Fibroblast of lung (primary cell): Measurements from ENCODE around the gene GON4L. TPM values are rescaled to one million over a fixed set of nuclear protein-coding genes. Genes with fewer than 3 reads are reported as not detected.

Experiments
- DNase-seq, 2 donors: peaks; one replicate each; pipeline versions ENCODE4 v3.0.0 to v3.0.0-alpha.2; 2010; ENCODE audit warnings: low read depth in 2 of 2
- H2AFZ ChIP-seq: 2 replicates; pipeline ENCODE4 v1.5.1; 2012; ENCODE audit warnings: low read length, control low read depth, inconsistent platforms
- H3K27ac ChIP-seq: 2 replicates; pipeline ENCODE4 v1.5.1; 2011; ENCODE audit warnings: low read length, control low read depth; ENCODE audit not compliant: insufficient read depth
- H3K27me3 ChIP-seq: 2 replicates; pipeline ENCODE4 v1.5.1; 2011; ENCODE audit warnings: mild to moderate bottlenecking, low read length; ENCODE audit not compliant: control insufficient read depth, insufficient read depth
- H3K36me3 ChIP-seq: 2 replicates; pipeline ENCODE4 v1.5.1; 2011; ENCODE audit warnings: low read length; ENCODE audit not compliant: control insufficient read depth, insufficient read depth
- H3K4me1 ChIP-seq: 2 replicates; pipeline ENCODE4 v1.5.1; 2011; ENCODE audit warnings: low read length; ENCODE audit not compliant: control insufficient read depth, insufficient read depth; ENCODE audit errors: extremely low read depth
- H3K4me2 ChIP-seq: 2 replicates; pipeline ENCODE4 v1.5.1; 2011; ENCODE audit warnings: low read length, control low read depth; ENCODE audit not compliant: insufficient read depth; ENCODE audit errors: extremely low read depth
- H3K4me3 ChIP-seq, 4 experiments: fragments of 200-600 bp in 1 of 4; sonication (generic) in 1 of 4; replicated peaks in 1 of 4; 2 replicates each; pipeline ENCODE4 v1.5.1; 2011 to 2016; ENCODE audit warnings: low read length in 4 of 4, low read depth in 3 of 4, mild to moderate bottlenecking in 3 of 4, control low read depth in 2 of 4, inconsistent platforms in 1 of 4, mixed read lengths in 1 of 4; ENCODE audit not compliant: insufficient read depth in 1 of 4; ENCODE audit errors: control extremely low read depth in 1 of 4
- H3K79me2 ChIP-seq: 2 replicates; pipeline ENCODE4 v1.5.1; 2012; ENCODE audit warnings: mild to moderate bottlenecking, low read length, inconsistent platforms; ENCODE audit not compliant: control insufficient read depth, insufficient read depth
- H3K9ac ChIP-seq: 2 replicates; pipeline ENCODE4 v1.5.1; 2011; ENCODE audit warnings: mild to moderate bottlenecking, low read length, control low read depth; ENCODE audit not compliant: insufficient read depth
- H3K9me3 ChIP-seq: 2 replicates; pipeline ENCODE4 v1.5.1; 2012; ENCODE audit warnings: low read depth, low read length; ENCODE audit not compliant: control insufficient read depth, insufficient read depth
- H4K20me1 ChIP-seq: 2 replicates; pipeline ENCODE4 v1.5.1; 2011; ENCODE audit warnings: low read length; ENCODE audit not compliant: control insufficient read depth, insufficient read depth; ENCODE audit errors: extremely low read depth
- EZH2 ChIP-seq: IDR thresholded peaks from 2 replicates; pipeline ENCODE4 v1.5.1; 2012; ENCODE audit warnings: low read length, control low read depth, mild to moderate bottlenecking; ENCODE audit errors: missing control alignments
- polyA plus RNA-seq, 2 donors: library from polyadenylated mRNA; depleted of rRNA in 1 of 2; stranded (reverse) in 1 of 2; unstranded in 1 of 2; fragments of >200 nt; gene quantifications; 2 replicates each; pipeline ENCODE4 v1.2.1, GENCODE V29; 2011 to 2012; ENCODE audit warnings: missing spikeins in 1 of 2
- total RNA-seq: library from RNA; depleted of rRNA; stranded (reverse); fragments of >200 nt; gene quantifications from 2 replicates; pipeline ENCODE4 v1.2.1, GENCODE V29; 2014
- TF ChIP-seq, protein P1 (sequence below), 2 donors: IDR thresholded peaks in 1 of 2; conservative IDR thresholded peaks in 1 of 2; 1 replicate in 1 of 2; 2 replicates in 1 of 2; pipeline ENCODE4 v1.5.1; 2011 to 2012; ENCODE audit warnings: low read length in 2 of 2, control low read depth in 1 of 2, inconsistent platforms in 1 of 2, low read depth in 1 of 2, mild to moderate bottlenecking in 1 of 2

The GON4L gene
- total and polyA plus RNA-seq, 2 donors (not counting 1 experiment from before 2014, with no cell fraction given): 20.2 to 30.9 TPM

DNA sequence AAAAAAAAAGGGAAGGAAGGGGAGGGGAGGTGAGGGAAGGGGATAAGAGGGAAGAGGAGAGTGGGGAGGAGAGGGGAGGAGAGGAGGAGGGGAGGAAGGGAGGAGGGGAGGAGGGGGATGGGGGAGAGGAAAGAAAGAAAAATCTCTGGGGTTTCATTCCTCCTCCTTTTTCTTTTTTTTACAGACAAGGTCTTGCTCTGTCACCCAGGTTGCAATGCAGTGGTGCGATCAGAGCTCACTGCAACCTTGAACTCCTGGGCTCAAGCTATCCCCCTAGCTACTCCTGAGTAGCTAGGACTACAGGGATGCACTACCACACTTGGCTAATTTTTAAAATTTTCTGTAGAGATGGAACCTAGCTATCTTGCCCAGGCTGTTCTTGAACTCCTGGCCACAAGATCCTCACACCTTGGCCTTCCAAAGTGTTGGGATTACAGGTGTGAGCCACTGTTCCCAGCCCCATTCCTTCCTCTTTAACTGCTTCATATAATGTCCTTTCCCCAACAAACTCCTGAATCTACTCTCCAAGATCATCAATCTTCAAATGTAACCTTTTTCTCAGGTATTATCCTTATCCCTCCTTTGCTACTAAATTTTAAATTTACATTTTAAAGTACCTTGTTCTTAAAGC, 23.2 kb downstream of the GON4L start:
- no peak overlapping the region for H3K4me2 ChIP-seq
- no peak overlapping the region for H3K9ac ChIP-seq
- H3K27ac ChIP-seq: peak overlapping the region; percentile 58
- H2AFZ ChIP-seq: no peak overlapping the region
- peaks cover 3% of the 10 kb centered on the region for H3K36me3 ChIP-seq
- H3K79me2 ChIP-seq: peaks cover 8% of the 10 kb centered on the region
- H4K20me1 ChIP-seq: no peaks in the 10 kb centered on the region
- DNase-seq: no peak
- peaks cover 5% of the 10 kb centered on the region for H3K4me1 ChIP-seq
- H3K9me3 ChIP-seq: no peaks in the 10 kb centered on the region
- H3K27me3 ChIP-seq: no peaks in the 10 kb centered on the region
- TF ChIP-seq EZH2: no peak
- TF ChIP-seq, protein P1, sequence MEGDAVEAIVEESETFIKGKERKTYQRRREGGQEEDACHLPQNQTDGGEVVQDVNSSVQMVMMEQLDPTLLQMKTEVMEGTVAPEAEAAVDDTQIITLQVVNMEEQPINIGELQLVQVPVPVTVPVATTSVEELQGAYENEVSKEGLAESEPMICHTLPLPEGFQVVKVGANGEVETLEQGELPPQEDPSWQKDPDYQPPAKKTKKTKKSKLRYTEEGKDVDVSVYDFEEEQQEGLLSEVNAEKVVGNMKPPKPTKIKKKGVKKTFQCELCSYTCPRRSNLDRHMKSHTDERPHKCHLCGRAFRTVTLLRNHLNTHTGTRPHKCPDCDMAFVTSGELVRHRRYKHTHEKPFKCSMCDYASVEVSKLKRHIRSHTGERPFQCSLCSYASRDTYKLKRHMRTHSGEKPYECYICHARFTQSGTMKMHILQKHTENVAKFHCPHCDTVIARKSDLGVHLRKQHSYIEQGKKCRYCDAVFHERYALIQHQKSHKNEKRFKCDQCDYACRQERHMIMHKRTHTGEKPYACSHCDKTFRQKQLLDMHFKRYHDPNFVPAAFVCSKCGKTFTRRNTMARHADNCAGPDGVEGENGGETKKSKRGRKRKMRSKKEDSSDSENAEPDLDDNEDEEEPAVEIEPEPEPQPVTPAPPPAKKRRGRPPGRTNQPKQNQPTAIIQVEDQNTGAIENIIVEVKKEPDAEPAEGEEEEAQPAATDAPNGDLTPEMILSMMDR (conservative IDR thresholded peaks at IDR 0.05 in 1 of 2, IDR thresholded peaks at IDR 0.05 in 1 of 2; ENCODE audit: low read depth in 1 of 2, low read length in 2 of 2): no peak
- no peak overlapping the region for H3K4me3 ChIP-seq

DNA sequence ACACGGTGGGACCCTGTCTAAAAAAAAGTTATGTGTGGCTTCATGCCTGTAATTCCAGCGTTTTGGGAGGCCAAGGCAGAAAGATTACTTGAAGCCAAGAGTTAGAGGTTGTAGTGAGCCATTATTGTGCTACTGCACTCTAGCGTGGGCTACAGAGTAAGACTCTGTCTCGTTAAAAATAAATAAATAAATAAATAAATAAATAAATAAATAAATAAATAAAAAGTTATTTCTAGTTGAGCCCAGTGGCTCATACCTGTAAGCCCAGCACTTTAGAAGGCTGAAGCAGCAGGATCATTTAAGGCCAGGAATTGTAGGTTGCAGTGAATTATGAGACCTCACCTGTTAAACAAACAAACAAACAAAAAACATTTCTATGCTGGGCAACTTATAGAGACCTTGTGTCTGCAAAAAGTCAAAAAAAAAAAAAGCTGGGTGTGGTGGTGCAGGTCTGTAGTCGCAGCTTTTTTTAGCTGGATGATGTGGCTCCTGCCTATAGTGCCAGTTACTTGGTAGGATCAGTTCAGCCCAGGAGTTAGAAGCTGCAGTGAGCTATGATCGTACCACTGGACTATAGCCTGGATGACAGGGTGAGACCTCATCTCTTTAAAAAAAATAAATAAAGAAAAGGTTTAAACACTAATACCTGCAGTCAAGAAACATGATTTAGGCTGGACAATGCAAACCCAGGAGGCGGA, 25.6 kb downstream of the GON4L start:
- Histone ChIP-seq H3K4me1 (peaks cover 5% of the 10 kb centered on the region), H3K79me2 (peaks cover 5% of the 10 kb centered on the region), H3K4me2 (no peak overlapping the region), H3K36me3 (no peaks in the 10 kb centered on the region), H3K9me3 (no peaks in the 10 kb centered on the region), H3K27me3 (no peaks in the 10 kb centered on the region), H3K27ac (no peak overlapping the region), H2AFZ (no peak overlapping the region), H3K4me3 (no peak overlapping the region), H4K20me1 (no peaks in the 10 kb centered on the region), H3K9ac (no peak overlapping the region)
- TF ChIP-seq, protein P1 (conservative IDR thresholded peaks at IDR 0.05 in 1 of 2, IDR thresholded peaks at IDR 0.05 in 1 of 2; ENCODE audit: low read depth in 1 of 2, low read length in 2 of 2): no peak
- TF ChIP-seq EZH2: no peak
- DNase-seq: no peak

DNA sequence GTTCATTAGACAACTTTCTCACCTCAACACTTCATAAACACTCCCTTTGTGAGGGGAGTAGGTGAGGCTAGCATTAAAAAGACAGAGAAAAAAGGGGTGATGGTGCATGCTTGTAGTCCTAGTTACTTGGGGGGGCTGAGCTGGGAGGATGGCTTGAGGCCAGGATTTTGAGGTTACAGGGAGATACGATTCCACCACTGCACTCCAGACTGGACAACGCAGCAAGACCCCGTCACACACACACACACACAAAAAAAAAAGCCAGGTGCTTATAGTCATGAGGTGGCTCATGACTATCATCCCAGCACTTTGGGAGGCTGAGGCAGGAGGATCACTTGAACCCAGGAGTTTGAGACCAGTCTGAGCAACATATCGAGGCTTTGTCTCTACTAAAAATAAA, 29.6 kb downstream of the GON4L start:
- H3K9me3 ChIP-seq: no peaks in the 10 kb centered on the region
- peaks cover 2% of the 10 kb centered on the region for H3K79me2 ChIP-seq
- no peaks in the 10 kb centered on the region for H3K4me1 ChIP-seq
- no peak overlapping the region for H3K4me2 ChIP-seq
- TF ChIP-seq EZH2: no peak
- no peak overlapping the region for H3K27ac ChIP-seq
- no peaks in the 10 kb centered on the region for H3K27me3 ChIP-seq
- no peaks in the 10 kb centered on the region for H4K20me1 ChIP-seq
- H2AFZ ChIP-seq: no peak overlapping the region
- no peak overlapping the region for H3K4me3 ChIP-seq
- peaks cover 2% of the 10 kb centered on the region for H3K36me3 ChIP-seq
- DNase-seq: no peak
- H3K9ac ChIP-seq: no peak overlapping the region
